LNCAP (cell line): Measurements from ENCODE around the gene PRG2.

Experiments
- CTCF ChIP-seq: fragments of 450-650 bp; IDR thresholded peaks from 2 replicates; pipeline ENCODE4 v1.5.1; 2017; ENCODE audit warnings: mild to moderate bottlenecking

Gene PRG2

GRCh38 chr11:57417056-57417455 lies 26.6 kb upstream of the PRG2 start:
- TF ChIP-seq CTCF, result no peak

- TF ChIP-seq CTCF, result no peak
Measured at GRCh38 chr11:57416436-57416835, 26.0 kb upstream of the PRG2 start.

- TF ChIP-seq CTCF, result no peak
Measured at GRCh38 chr11:57414612-57415212, 24.3 kb upstream of the PRG2 start.

GRCh38 chr11:57413681-57414080 lies 23.2 kb upstream of the PRG2 start:
- no peak for TF ChIP-seq CTCF

GRCh38 chr11:57410287-57410686 lies 19.8 kb upstream of the PRG2 start:
- TF ChIP-seq CTCF, result no peak

GRCh38 chr11:57409321-57410100 lies 19.1 kb upstream of the PRG2 start:
- TF ChIP-seq CTCF, result no peak

GRCh38 chr11:57408771-57409170 lies 18.3 kb upstream of the PRG2 start:
- no peak for TF ChIP-seq CTCF
